ENCODE data around the gene MNX1.

The MNX1 gene

GRCh38 chr7:157009170-157009777, 1.2 kb downstream of the MNX1 start:
- DNase-seq (ENCODE audit: extremely low spot score) = no peak
- ChIA-PET CTCF (interaction anchor here (1.2 kb wide), 1 partner anchor 40 kb away, joined by 4 read pairs; no protein-coding TSS in a partner anchor), POLR2A (no interaction called here)
- no peak for TF ChIP-seq CTCF (IDR thresholded peaks at IDR 0.05; ENCODE audit: control extremely low read depth, extremely low read depth, low read depth, missing control alignments)

GRCh38 chr7:157008206-157009169, 2.0 kb downstream of the MNX1 start:
- no peak for TF ChIP-seq CTCF (IDR thresholded peaks at IDR 0.05; ENCODE audit: control extremely low read depth, extremely low read depth, low read depth, missing control alignments)
- no peak for DNase-seq (ENCODE audit: extremely low spot score)
- ChIA-PET CTCF (interaction anchor here (1.2 kb wide), 1 partner anchor 40 kb away, joined by 4 read pairs; no protein-coding TSS in a partner anchor), POLR2A (interaction anchor here (0.5 kb wide), 1 partner anchor 326 kb away, joined by 6 read pairs; no protein-coding TSS in a partner anchor)

GRCh38 chr7:157007470-157008066, 2.9 kb downstream of the MNX1 start:
- TF ChIP-seq CTCF (IDR thresholded peaks at IDR 0.05; ENCODE audit: control extremely low read depth, extremely low read depth, low read depth, missing control alignments) = no peak
- ChIA-PET CTCF (no interaction called here), POLR2A (no interaction called here)
- DNase-seq (ENCODE audit: extremely low spot score) = no peak

- ChIA-PET POLR2A (no interaction called here), CTCF (interaction anchor here (1.5 kb wide), 1 partner anchor 12 kb away, joined by 5 read pairs; no protein-coding TSS in a partner anchor)
- no peak for TF ChIP-seq CTCF (IDR thresholded peaks at IDR 0.05; ENCODE audit: control extremely low read depth, extremely low read depth, low read depth, missing control alignments)
- no peak for DNase-seq (ENCODE audit: extremely low spot score)
Observed at GRCh38 chr7:157006829-157007469, 3.5 kb downstream of the MNX1 start.

GRCh38 chr7:157006205-157006747, 4.2 kb downstream of the MNX1 start:
- POLR2A ChIA-PET = no interaction called here
- TF ChIP-seq CTCF (IDR thresholded peaks at IDR 0.05; ENCODE audit: control extremely low read depth, extremely low read depth, low read depth, missing control alignments) = no peak
- CTCF ChIA-PET = interaction anchor here (1.5 kb wide), 1 partner anchor 12 kb away, joined by 5 read pairs; no protein-coding TSS in a partner anchor
- no peak for DNase-seq (ENCODE audit: extremely low spot score)
